ENCODE data around the gene ALOX15B.

DNA sequence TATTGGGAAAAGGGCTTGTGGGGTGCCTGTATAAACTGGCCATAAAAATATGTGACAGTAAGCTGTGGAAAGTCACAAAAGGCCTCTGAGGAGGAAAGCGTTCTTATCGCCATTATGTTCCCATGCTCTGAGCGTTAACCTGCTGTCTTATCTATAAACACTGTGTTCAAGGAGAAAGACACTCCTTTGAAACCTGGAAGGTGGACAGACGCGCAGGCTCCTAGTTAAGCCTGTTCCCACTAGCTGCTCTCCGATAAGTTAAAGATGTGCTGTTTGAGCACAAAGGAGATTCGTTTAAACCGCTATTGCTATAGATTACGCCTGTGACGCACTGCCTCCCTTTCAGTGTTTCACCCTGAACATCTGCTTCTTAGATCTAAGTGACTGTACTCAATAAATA lies 43.4 kb downstream of the ALOX15B start:
- TF ChIP-seq SOX6 (IDR thresholded peaks at IDR 0.05) = peak; percentile 45; the same call in 1 of the 2 replicates
- TF ChIP-seq, protein P1, sequence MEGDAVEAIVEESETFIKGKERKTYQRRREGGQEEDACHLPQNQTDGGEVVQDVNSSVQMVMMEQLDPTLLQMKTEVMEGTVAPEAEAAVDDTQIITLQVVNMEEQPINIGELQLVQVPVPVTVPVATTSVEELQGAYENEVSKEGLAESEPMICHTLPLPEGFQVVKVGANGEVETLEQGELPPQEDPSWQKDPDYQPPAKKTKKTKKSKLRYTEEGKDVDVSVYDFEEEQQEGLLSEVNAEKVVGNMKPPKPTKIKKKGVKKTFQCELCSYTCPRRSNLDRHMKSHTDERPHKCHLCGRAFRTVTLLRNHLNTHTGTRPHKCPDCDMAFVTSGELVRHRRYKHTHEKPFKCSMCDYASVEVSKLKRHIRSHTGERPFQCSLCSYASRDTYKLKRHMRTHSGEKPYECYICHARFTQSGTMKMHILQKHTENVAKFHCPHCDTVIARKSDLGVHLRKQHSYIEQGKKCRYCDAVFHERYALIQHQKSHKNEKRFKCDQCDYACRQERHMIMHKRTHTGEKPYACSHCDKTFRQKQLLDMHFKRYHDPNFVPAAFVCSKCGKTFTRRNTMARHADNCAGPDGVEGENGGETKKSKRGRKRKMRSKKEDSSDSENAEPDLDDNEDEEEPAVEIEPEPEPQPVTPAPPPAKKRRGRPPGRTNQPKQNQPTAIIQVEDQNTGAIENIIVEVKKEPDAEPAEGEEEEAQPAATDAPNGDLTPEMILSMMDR (IDR thresholded peaks at IDR 0.05 in 2 of 3, conservative IDR thresholded peaks at IDR 0.05 in 1 of 3; ENCODE audit: insufficient read depth in 2 of 3, low read depth in 1 of 3, low read length in 3 of 3) = no peak
- TF ChIP-seq, protein P2, sequence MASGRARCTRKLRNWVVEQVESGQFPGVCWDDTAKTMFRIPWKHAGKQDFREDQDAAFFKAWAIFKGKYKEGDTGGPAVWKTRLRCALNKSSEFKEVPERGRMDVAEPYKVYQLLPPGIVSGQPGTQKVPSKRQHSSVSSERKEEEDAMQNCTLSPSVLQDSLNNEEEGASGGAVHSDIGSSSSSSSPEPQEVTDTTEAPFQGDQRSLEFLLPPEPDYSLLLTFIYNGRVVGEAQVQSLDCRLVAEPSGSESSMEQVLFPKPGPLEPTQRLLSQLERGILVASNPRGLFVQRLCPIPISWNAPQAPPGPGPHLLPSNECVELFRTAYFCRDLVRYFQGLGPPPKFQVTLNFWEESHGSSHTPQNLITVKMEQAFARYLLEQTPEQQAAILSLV (tag; IDR thresholded peaks at IDR 0.05) = no peak
